K562 (cell line): ENCODE data around the gene LENG9.

Source experiments
- CEBPG ChIP-seq, 3 experiments: fragments of 200-800 bp in 1 of 3; sonication (Bioruptor generic) in 1 of 3; sonication (generic) in 1 of 3; formaldehyde crosslinking in 1 of 3; IDR thresholded peaks in 2 of 3; conservative IDR thresholded peaks in 1 of 3; 2 replicates each; pipeline versions ENCODE4 v1.6.1 to v1.8.0; 2016 to 2022; ENCODE audit warnings: missing compliant biosample characterization in 2 of 3, missing genetic modification characterization in 2 of 3, mild to moderate bottlenecking in 1 of 3, missing genetic modification reagents in 1 of 3
- GABPB1 ChIP-seq: sonication (generic); formaldehyde crosslinking; IDR thresholded peaks from 2 replicates; pipeline ENCODE4 v1.8.0; 2022; ENCODE audit warnings: mild to moderate bottlenecking, missing genetic modification reagents
- HNRNPH1 ChIP-seq: fragments of 200-400 bp; formaldehyde crosslinking; optimal IDR thresholded peaks from 2 replicates; pipeline ENCODE3; 2017; ENCODE audit warnings: low read depth, mild to moderate bottlenecking, low read length, moderate library complexity
- HNRNPUL1 ChIP-seq: fragments of 200-400 bp; formaldehyde crosslinking; IDR thresholded peaks from 2 replicates; pipeline ENCODE4 v1.6.1; 2017; ENCODE audit warnings: low read length
- JUND ChIP-seq, 2 experiments: IDR thresholded peaks; 2 replicates in 1 of 2; 3 replicates in 1 of 2; pipeline ENCODE4 v1.6.1; 2011; ENCODE audit warnings: borderline replicate concordance in 2 of 2, low read depth in 2 of 2, low read length in 2 of 2, improper control_type of control experiment in 1 of 2, missing biosample characterization in 1 of 2, missing genetic modification characterization in 1 of 2, missing genetic modification reagents in 1 of 2
- MTA3 ChIP-seq: fragments of 450-650 bp; formaldehyde crosslinking; IDR thresholded peaks from 2 replicates; pipeline ENCODE4 v1.6.1; 2017; ENCODE audit warnings: mild to moderate bottlenecking, borderline replicate concordance
- PHB2 ChIP-seq: fragments of 450-650 bp; IDR thresholded peaks from 2 replicates; pipeline ENCODE4 v1.6.1; 2017; ENCODE audit warnings: low read depth
- TCF7L2 ChIP-seq: fragments of 150-350 bp; IDR thresholded peaks from 2 replicates; pipeline ENCODE4 v1.6.1; 2016; ENCODE audit warnings: low read depth, mild to moderate bottlenecking, low read length, moderate library complexity
- ZNF445 ChIP-seq: fragments of 250-450 bp; sonication (Bioruptor Pico); IDR thresholded peaks from 2 replicates; pipeline ENCODE4 v1.4.0; 2020; ENCODE audit warnings: low read depth, mild to moderate bottlenecking, moderate library complexity
- TF ChIP-seq, protein P1 (sequence below), 3 experiments: IDR thresholded peaks in 2 of 3; conservative IDR thresholded peaks in 1 of 3; 2 replicates each; pipeline ENCODE4 v1.5.1; 2011 to 2012; ENCODE audit warnings: low read length in 3 of 3, mild to moderate bottlenecking in 3 of 3, control low read depth in 2 of 3, improper control_type of control experiment in 1 of 3, inconsistent platforms in 1 of 3, low read depth in 1 of 3, mixed read lengths in 1 of 3, moderate library complexity in 1 of 3; ENCODE audit not compliant: insufficient read depth in 2 of 3

- TF ChIP-seq CEBPG (CRISPR knock-in tag; IDR thresholded peaks at IDR 0.05) (no peak), CEBPG (tag; conservative IDR thresholded peaks at IDR 0.05 in 1 of 2, IDR thresholded peaks at IDR 0.05 in 1 of 2) (no peak), ZNF445 (no peak), TCF7L2 (no peak), JUND (IDR thresholded peaks at IDR 0.05; ENCODE audit: borderline replicate concordance, low read depth, low read length) (no peak), JUND (tag; IDR thresholded peaks at IDR 0.05; ENCODE audit: borderline replicate concordance, low read depth, low read length) (no peak), GABPB1 (CRISPR knock-in tag) (no peak), MTA3 (no peak), HNRNPUL1 (no peak), PHB2 (no peak), HNRNPH1 (no peak)
- TF ChIP-seq, protein P1, sequence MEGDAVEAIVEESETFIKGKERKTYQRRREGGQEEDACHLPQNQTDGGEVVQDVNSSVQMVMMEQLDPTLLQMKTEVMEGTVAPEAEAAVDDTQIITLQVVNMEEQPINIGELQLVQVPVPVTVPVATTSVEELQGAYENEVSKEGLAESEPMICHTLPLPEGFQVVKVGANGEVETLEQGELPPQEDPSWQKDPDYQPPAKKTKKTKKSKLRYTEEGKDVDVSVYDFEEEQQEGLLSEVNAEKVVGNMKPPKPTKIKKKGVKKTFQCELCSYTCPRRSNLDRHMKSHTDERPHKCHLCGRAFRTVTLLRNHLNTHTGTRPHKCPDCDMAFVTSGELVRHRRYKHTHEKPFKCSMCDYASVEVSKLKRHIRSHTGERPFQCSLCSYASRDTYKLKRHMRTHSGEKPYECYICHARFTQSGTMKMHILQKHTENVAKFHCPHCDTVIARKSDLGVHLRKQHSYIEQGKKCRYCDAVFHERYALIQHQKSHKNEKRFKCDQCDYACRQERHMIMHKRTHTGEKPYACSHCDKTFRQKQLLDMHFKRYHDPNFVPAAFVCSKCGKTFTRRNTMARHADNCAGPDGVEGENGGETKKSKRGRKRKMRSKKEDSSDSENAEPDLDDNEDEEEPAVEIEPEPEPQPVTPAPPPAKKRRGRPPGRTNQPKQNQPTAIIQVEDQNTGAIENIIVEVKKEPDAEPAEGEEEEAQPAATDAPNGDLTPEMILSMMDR (IDR thresholded peaks at IDR 0.05 in 2 of 3, conservative IDR thresholded peaks at IDR 0.05 in 1 of 3; ENCODE audit: insufficient read depth in 2 of 3, low read depth in 1 of 3, low read length in 3 of 3), result no peak
These were observed 29.9 kb downstream of the LENG9 start for GRCh38 chr19:54433697-54434096.
